ENCODE results near the gene SUB1.
"Not testable (repeated sequence)": the region's sequence is repeated elsewhere in the genome, so short reads cannot be mapped to it uniquely, and the experiment has no call there.

The SUB1 gene

DNA sequence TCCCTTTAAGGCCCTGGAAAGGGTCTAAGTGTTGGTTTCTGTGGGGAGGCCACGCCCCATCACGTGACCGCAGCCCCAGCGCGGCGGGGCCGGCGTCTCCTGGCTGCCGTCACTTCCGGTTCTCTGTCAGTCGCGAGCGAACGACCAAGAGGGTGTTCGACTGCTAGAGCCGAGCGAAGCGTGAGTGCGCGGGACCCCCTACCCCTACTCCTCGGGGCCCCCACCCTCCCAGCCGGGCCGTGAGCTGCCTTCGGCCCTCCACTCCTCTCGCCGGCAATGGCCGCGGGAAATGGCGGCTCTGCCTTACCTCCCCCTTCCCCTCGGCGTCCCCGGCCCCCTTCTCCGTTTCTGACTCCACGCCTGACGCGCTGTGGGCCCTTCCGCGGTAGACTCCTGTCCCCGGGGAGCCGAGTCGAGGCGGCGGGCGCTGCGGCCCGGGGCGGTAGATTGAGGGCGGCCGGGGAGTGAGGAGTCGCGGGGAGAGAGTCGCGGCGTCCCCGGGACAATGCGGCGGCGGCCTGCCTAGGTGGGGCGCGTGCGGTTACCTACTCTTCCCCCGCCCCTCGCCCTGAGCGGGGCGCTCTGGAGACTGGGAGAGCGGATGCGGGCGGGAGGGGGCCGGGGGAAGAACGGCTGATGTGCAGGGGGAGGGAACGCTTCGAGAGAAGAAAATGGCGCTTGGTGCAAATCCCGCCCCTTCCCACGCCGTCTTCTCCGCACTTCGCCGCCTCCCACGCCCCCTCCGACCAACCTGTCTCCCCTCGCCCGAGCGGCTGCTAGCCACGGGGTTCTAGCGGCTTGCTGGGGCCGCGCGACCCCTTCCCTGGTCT lies at the start of gene SUB1:
Gene SUB1, plus strand, starts transcription at position 112 of the 830 bp plus-strand sequence. CDS start 2,956 bp downstream, outside the sequence.
- FAIRE-seq = no peak

DNA sequence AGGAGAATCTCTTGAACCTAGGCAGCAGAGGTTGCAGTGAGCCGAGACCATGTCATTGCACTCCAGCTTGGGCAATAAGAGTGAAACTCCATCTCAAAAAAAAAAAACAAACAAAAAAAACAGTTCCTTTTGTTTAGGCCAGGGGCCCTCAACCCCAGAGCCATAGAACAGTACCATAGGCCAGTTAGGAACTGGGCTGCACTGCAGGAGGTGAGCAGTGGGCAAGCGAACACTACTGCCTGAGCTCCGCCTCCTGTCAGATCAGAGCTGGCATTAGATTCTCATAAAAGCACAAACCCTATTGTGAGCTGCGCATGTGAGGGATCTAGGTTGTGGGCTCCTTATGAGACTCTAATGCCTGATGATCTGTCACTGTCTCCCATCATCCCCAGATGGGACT lies 49.1 kb upstream of the SUB1 start:
- no peak for FAIRE-seq

DNA sequence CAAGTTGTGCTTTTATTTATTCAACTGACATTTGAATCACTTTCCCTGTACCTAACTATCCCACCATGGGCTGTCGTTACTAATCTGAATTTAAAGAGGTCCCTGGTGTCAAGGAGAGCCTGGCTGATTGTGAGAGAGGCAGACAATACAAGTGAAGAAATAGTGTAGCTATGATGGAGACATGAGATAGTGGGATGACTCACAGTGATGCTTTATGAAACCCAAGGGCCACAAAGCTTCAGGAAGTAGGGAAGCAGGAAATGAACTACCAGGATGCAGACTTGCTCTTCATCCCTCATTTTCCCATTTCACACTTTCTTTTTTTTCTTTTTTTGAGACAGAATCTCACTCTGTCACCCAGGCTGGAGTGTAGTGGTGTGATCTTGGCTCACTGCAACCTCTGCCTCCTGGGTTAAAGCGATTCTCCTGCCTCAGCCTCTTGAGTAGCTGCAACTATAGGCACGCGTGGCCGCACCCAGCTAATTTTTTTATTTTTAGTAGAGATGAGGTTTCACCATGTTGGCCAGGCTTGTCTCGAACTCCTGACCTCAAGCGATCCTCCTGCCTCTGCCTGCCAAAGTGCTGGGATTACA lies 47.8 kb upstream of the SUB1 start:
- FAIRE-seq = not testable (repeated sequence)

DNA sequence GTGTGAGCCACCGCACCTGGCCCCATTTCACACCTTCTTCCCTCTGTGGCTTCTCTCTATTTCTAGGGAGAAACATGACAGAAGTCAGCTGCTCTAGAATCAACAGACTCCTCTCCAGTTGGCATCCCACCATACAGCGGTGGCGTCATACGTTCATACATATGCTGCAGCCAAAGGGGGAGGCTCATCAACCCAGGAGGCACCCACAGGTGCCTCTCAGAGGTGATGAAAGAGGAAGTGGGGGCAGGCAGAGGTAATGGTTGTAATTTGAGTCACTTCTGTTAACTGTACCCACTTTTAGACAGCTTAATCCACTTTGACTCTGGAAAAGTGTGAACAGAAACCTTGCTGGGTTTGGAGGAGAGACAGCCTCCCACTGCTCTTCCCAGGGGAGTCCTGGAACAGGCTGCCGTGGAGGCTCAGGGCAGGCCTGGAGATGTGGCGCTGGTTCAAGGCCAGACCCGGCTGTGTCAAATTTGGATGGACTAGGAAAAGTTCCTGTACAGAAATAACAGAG lies 47.3 kb upstream of the SUB1 start:
- FAIRE-seq = no peak

DNA sequence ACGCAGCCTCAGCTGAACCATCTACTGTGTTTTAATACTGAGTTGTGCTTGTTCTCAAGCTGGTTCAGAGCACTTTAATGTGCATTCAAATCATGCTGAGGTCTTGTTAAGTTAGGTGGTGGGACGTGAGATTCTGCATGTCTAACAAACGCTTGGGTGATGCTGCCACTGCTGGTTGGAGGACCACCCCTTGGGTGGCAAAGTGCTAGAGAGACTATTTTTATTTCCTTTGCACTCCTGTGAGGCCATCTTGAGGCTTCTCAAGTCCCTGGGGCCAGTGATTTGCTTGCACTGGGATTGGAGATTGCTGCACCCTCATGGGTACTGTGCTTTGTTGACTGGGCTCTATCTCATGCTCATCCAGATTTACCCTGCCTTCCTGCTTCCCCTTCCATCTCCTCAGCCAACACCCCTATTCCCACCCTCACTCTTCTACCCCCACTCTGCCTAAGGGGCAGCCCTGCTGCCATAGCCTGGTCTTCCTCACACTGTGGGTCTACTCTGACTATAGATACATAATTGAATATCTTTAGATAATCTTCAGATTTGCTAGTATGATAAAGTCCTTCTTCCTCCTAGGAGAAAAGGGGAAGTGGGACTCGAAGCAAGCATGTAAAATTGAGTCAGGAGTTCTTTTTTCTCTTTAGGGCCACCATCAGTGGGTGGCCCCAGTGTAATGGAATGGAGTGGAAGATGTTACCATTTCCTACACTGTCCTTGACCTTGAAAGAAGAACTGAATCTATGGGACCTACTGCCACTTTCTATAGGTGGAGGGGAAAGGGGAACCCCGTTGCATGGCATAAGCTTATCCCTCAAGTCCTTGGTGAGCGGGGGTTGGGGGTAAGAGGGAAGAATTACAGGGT lies 45.1 kb upstream of the SUB1 start:
- no peak for FAIRE-seq

DNA sequence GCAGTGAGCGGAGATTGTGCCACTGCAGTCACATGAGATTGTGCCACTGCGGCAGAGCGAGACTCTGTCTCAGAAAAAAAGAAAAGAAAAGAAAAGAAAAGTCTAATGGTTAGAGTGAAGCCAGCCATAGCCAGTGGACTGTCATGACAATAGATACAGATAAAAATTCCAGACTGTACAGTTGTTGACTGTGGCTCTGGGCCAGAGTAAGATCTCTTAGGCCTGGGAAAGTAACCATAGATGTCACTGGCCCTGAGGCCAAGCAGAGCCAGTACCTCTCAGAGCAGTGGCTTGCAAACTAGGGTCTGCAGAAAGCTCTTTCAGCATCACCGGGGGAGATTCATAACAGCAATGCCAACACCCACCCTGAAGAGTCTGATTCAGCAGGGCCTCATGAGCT lies 44.1 kb upstream of the SUB1 start:
- no peak for FAIRE-seq

DNA sequence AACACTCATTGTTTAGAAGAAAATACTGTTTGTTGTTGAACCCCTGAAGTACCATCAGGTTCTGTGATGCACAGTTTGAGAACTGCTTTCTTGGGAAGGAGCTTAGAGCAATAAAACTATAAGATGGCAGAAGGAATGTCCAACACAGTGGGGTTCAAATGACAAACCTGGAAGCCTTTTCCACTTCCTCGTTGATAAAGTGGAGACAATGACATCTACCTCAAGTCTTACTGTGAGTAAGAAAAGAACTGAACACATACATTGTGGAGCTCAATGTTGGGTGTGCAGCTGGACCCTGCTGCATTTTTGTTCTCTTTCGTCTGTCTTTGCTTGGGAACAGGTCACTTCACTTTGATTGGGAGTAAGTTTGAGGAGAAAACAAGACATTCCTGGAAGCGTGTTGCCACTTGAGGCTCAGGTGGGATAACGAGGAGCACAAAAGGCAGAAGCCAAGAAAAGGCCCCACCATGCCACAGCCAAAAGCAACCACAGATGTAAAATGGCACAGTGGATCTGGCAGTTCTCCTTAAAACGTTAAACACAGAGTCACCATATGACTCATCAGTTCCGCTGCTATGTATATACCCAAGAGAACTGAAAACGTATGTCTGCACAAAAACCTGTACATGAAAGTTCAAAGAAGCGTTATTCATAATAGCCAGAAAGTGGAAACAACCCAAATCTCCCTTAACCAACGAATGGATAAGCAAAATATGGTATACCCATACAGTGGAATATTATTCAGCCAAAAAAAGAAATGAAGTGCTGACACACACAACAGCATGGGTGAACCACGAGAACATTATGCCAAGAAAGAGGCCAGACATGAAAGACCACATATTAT lies 42.9 kb upstream of the SUB1 start:
- no peak for FAIRE-seq

DNA sequence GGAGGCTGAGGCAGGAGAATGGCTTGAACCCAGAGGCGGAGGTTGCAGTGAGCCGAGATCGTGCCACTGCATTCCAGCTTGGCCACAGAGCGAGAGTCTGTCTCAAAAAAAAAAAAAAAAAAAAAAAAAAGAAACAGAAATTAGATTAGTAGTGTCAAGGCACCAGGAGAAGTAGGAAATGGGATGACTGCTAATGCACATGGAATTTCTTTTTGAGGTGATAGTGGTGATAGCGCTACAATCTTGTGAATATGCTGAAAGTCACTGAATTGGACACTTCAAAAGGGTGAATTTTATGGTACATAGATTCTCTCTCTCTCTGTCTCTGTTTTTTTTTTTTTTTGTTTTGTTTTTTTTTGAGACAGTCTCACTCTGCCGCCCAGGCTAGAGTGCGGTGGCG lies 42.1 kb upstream of the SUB1 start:
- no peak for FAIRE-seq

DNA sequence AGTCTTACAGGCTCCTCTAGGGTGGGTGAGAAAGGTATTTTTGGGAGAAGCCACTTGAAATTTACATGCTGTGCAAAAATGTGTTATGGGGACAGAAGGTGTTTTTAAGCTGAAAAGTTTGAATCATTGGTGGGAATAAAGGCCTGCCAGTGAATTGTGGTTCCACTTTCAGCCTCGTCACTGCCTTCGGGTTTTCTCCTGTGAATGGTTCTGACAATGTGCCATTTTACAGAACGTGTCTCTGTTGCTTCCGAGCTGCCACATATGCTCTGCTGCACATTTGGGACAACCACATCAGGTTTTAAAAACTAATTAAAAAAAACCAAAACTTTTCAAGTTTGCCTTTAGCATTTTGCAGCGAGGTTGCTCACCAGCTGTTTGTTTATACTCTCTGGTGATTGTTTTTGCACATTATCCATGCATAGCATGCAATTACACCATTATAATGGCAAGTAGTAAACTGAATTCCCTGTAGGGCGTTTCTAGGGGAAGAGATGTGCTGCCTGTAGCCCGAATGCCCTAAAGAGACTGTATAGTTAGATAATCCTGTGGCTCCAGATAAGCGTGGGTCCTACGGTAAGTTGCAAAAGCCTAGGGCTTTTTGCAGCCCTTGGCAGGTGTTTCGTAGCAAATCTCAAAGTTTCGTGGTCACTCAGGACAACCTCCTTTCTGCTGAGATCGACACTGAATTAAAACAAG lies 40.1 kb upstream of the SUB1 start:
- no peak for FAIRE-seq

DNA sequence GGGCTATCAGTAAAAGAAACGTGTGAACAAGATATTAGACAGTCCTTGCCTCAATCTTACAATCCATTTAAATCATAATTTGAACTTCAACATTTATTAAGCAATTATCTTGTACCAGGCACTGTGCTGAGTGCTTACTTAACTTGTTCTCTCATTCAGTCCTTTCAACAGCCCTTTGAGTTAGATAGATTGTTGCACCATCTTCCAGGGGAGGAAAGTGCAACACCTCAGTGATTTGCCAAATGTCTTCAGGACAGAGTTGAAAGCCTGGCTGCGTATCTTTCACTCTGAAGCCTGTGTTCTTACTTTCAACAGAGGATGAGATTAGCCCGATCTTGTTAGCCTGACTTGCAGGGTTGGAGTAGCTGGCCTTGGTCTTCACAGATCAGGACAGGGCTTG lies 34.2 kb upstream of the SUB1 start:
- FAIRE-seq = no peak

DNA sequence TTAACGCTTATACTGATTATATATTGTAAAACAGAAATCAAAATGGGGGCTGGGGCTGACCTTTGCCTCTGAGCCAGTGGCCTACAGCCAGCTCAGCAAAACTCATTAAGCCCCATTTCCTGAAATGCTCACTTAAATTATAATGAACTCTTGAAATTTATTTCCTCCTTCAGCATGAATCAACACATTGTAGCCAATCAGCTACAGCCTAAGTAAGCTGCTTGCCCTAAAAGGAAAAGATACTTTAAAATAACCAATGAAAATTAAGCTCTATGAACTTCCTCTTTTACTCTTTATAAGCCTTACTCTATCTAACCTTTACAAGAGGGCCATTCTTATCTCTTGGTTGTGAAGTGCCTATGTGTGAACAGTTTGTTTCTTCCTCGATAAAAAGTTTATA lies 33.5 kb upstream of the SUB1 start:
- FAIRE-seq = no peak

DNA sequence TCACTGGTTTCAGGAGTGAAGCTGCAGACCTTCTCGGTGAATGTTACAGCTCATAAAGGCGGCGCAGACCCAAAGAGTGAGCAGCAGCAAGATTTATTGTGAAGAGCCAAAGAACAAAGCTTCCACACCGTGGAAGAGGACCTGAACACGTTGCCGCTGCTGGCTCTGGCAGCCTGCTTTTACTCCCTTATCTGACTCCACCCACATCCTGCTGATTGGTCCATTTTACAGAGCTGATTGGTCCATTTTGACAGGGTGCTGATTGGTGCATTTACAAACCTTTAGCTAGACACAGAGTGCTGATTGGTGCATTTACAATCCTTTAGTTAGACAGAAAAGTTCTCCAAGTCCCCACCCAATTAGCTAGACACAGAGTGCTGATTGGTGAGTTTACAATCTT lies 32.9 kb upstream of the SUB1 start:
- FAIRE-seq = not testable (repeated sequence)

DNA sequence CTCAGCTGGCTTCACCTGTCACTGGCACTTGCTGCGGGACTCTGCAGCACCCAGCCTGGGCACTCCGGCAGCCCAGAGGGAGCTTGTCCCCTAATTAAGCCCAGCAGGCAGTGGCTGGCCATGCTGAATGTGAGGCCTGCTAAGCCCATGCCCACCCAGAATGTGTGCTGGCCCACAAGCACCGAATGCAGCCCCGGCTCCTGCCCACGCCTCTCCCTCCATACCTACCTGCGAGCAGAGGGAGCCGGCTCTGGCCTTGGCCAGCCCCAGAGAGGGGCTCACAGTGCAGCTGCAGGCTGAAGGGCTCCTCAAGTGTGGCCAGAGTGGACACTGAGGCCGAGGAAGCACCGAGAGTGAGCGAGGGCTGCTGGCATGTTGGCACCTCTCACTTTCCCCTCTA lies 32.4 kb upstream of the SUB1 start:
- FAIRE-seq = no peak

DNA sequence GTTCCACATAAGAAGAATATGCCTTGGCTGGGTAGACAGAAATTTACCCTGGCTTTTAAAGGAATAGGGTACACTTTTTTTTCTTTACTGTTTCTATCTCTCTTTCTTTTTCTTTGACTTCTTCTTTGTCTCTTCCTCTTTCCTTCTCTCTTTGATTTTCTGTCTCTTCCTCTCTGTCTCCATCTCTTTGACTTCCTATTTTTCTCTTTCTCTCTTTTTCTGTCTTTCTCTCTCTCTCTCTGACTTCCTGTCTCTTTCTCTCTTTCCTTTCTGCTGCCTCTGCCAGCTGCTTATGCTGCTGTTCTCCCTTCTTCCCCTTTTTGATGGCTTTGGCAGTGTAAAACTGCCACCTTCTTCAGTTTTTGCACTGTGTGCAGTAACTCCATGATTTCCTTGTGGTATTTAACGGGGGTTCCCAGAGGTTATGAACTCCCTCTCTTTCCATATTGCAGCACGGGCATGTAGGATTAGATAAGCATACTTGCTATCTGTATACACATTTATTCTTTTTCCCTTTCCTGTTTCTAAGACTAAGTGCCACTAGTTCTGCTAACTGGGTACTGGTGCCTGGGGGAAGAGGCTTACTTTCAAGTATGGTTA lies 31.1 kb upstream of the SUB1 start:
- FAIRE-seq = not testable (repeated sequence)

DNA sequence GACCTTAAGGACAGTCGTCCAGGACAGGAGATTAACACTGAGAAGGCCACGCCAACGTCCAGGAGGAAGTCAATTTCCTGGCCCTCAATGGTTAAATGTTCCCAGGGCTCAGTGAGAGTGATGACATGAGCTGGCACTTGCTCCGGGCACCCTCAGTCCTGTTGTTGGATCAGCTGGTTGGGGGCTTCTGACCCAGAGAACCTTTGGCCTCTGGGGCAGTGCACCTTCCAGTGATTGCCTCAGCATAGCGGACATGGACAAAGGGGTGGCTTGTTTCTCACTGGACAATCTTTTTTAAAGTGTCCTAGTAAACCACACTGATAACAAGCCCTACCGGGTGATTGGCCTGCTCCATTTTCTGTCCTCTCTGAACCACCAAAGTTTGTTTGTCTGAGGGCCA lies 28.8 kb upstream of the SUB1 start:
- FAIRE-seq = not testable (repeated sequence)

DNA sequence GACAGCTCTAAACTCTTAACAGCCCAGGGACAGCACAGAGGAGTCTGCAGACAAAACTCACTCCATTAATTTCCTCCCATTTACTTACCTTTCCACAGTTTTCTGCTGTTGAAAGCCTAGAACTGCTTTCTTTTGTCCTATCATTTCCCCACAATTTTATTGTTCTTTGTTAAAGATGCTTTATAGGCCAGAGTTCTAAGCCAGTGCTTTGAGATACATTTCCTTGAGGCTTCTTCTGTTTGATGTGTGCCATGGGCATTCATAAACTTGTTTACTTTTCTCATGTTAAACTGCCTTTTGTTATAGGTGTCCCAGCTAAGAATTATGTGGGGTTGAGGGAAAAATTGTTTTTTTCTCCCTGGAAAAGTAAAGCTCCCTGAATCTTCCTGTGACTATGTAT lies 25.9 kb upstream of the SUB1 start:
- FAIRE-seq = no peak

DNA sequence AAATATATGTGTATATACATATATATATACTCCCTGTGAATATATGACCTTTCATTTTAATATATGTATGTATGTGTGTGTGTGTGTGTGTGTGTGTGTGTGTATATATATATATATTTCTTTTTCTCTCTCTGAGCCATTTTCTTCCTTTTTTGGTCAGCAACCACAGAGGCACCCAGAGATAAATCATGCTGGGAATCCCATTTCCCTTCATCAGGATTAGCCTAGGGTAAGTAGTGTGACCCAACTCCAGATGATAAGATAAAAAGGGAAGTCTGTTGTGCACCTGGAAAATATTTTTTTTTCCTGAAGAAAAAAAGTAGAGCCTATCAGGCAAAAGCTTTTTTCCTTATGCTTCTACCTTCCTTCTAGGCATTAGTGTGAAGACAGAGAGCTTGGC lies 25.4 kb upstream of the SUB1 start:
- FAIRE-seq = no peak

DNA sequence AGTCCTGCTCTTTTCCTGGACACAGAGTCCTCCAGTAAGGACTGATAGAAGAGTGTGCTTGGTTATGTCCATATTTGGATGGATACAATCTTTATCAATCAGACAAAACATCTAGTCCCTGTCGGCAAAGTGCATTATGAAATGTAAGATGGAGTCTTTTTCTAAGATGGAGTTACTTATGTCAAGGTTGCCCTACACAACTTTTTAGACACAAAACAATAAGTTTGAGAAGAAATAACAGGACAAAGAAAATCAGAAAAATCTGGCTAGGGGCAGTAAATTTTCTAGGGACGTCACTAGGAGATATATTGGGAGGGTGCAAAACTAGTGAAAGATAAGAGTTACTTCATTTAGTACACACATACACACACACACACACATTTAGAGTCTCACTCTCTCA lies 23.3 kb upstream of the SUB1 start:
- FAIRE-seq = no peak

DNA sequence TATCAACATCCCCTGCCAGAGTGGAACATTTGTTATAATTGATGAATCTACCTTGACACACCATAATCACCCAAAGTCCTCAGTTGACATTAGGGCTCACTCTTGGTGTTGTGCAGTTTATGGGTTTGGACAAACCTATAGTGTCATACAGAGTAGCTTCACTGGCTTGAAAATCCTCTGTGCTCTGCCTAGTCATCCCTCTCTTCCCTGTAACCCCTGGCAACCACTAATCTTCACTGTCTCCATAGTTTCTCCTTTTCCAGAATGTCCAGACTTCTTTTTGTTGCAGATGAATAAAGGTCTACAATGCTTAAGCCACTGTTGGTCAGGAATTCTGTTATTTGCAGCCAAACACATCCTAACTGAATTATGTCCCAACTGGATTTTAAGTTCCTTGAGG lies 22.5 kb upstream of the SUB1 start:
- no peak for FAIRE-seq

DNA sequence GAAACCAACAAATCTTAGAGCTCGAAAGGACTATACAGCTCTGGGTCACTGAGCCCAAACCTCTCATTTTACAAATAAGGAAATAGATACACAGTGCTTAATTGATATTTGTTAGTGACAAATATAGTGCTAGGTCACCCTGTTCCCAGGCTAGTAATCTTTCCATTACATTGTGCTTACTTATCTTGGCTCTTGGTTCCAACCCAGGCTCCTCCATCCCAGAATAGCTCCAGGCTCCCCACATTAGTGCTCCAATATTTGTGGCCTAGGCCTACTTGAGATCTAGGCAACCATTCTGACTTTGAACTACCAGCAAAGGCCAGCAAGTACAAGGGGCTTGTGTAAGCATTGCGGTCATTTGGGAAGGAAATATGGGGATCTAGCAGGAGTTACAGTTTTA lies 21.7 kb upstream of the SUB1 start:
- no peak for FAIRE-seq

DNA sequence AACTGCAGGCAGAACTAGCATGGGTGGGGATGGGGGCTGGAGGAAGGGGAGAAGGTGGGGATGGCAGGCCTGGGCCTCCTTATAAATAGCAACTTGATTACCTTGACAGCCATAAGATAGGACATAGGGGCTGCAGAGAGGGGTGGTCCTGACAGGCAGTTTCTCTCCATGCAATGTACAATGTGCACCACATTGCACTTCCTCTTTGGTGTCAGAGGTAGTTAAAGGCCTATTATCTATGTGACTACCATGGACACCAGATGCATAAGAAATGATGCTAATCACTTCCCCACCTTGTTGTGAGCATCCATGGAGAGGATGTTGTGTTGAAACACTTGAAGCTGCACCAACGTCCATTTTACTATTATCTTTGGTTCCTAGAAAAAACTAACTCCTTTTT lies 20.2 kb upstream of the SUB1 start:
- no peak for FAIRE-seq
